ENCODE data around the gene HTR3D. TPM values are rescaled to one million over a fixed set of nuclear protein-coding genes. Genes with fewer than 3 reads are reported as not detected.

HTR3D gene
- total RNA-seq, 2 donors from 2014 or later, result not detected

- Histone ChIP-seq H3K4me1 (ENCODE audit: control insufficient read depth in 1 of 2, low read depth in 2 of 2) (no peaks in the 10 kb centered on the region), H3K4me3 (no peak overlapping the region), H3K27me3 (replicated peaks; ENCODE audit: insufficient read depth) (no peaks in the 10 kb centered on the region), H3K27ac (no peak overlapping the region), H3K9me3 (no peaks in the 10 kb centered on the region), H3K36me3 (no peaks in the 10 kb centered on the region)
- DNase-seq (ENCODE audit: low spot score) (no peak), ATAC-seq (ENCODE audit: insufficient number of reproducible peaks, low FRiP score, low read depth) (no peak)
- no peak for TF ChIP-seq CTCF (IDR thresholded peaks at IDR 0.05)
These were observed 50.5 kb downstream of the HTR3D start for GRCh38 chr3:184082034-184082433.

GRCh38 chr3:184082465-184082864, 50.9 kb downstream of the HTR3D start:
- no peaks in the 10 kb centered on the region for H3K27me3 ChIP-seq (replicated peaks; ENCODE audit: insufficient read depth)
- no peak for DNase-seq (ENCODE audit: low spot score)
- no peak for TF ChIP-seq CTCF (IDR thresholded peaks at IDR 0.05)
- H3K27ac ChIP-seq, result no peak overlapping the region
- no peaks in the 10 kb centered on the region for H3K4me1 ChIP-seq (ENCODE audit: control insufficient read depth in 1 of 2, low read depth in 2 of 2)
- H3K4me3 ChIP-seq, result no peak overlapping the region
- no peak for ATAC-seq (ENCODE audit: insufficient number of reproducible peaks, low FRiP score, low read depth)
- no peaks in the 10 kb centered on the region for H3K36me3 ChIP-seq
- no peaks in the 10 kb centered on the region for H3K9me3 ChIP-seq

- no peak for TF ChIP-seq CTCF (IDR thresholded peaks at IDR 0.05)
- H3K36me3 ChIP-seq, result no peaks in the 10 kb centered on the region
- DNase-seq (ENCODE audit: low spot score) (no peak), ATAC-seq (ENCODE audit: insufficient number of reproducible peaks, low FRiP score, low read depth) (no peak)
- no peaks in the 10 kb centered on the region for H3K27me3 ChIP-seq (replicated peaks; ENCODE audit: insufficient read depth)
- no peaks in the 10 kb centered on the region for H3K9me3 ChIP-seq
- H3K4me3 ChIP-seq, result no peak overlapping the region
- no peaks in the 10 kb centered on the region for H3K4me1 ChIP-seq (ENCODE audit: control insufficient read depth in 1 of 2, low read depth in 2 of 2)
- no peak overlapping the region for H3K27ac ChIP-seq
These were observed 53.9 kb downstream of the HTR3D start for GRCh38 chr3:184085389-184085852.

Other genes starting within 250 kb of the HTR3D start
- gene MAP6D1, start 206.2 kb upstream of the HTR3D start, total RNA-seq, result 1 to 10 TPM; 4.3 to 9.5 TPM
- 10 to 100 TPM; 36.4 to 44.5 TPM for gene PARL, start 146.9 kb upstream of the HTR3D start, total RNA-seq
- 10 to 100 TPM; 20.8 to 26.2 TPM for gene ABCC5, start 13.9 kb upstream of the HTR3D start, total RNA-seq
- gene HTR3C, start 21.3 kb downstream of the HTR3D start, total RNA-seq, result not detected
- gene HTR3E, start 65.3 kb downstream of the HTR3D start, total RNA-seq, result not detected
- 10 to 100 TPM; 38.7 to 39.7 TPM for gene EIF2B5, start 103.6 kb downstream of the HTR3D start, total RNA-seq
- 100 to 1,000 TPM in 1 of 2 donors, 10 to 100 TPM in 1; 50.5 to 102 TPM for gene DVL3, start 123.6 kb downstream of the HTR3D start, total RNA-seq
- 100 to 1,000 TPM; 194 to 203 TPM for gene AP2M1, start 143.1 kb downstream of the HTR3D start, total RNA-seq
- gene ABCF3, start 154.5 kb downstream of the HTR3D start, total RNA-seq, result 10 to 100 TPM; 50.2 to 62.1 TPM
- not detected for gene VWA5B2, start 197.8 kb downstream of the HTR3D start, total RNA-seq
- gene ALG3, start 217.2 kb downstream of the HTR3D start, total RNA-seq, result 10 to 100 TPM; 52.0 to 55.0 TPM
- 1 to 10 TPM; 3.8 to 4.0 TPM for gene EEF1AKMT4, start 217.9 kb downstream of the HTR3D start, total RNA-seq
- gene CAMK2N2, start 229.8 kb downstream of the HTR3D start, total RNA-seq, result not detected
- not detected for gene ECE2, start 244.3 kb downstream of the HTR3D start, total RNA-seq